BJ (cell line): ENCODE measurements around the gene MAP2. TPM values are rescaled to one million over a fixed set of nuclear protein-coding genes. Genes with fewer than 3 reads are reported as not detected.

ENCODE experiments used
- CTCF ChIA-PET: fragments of 350-600 bp; formaldehyde crosslinking; extraction: SDS; loops from one replicate; lab custom pipeline; 2021; ENCODE audit warnings: antibody characterized with exemption, inconsistent platforms; lab: Yijun Ruan, JAX
- POLR2A ChIA-PET: fragments of 300-600 bp; sonication (Branson Sonifier 250); formaldehyde crosslinking; extraction: SDS; loops from one replicate; lab custom pipeline; 2021; ENCODE audit warnings: antibody characterized with exemption; lab: Charles Lee
- DNase-seq: peaks from one replicate; pipeline ENCODE4 v3.0.0-alpha.2; 2011; ENCODE audit warnings: low read depth
- H3K27me3 ChIP-seq: 2 replicates; pipeline ENCODE4 v1.6.0; 2011; ENCODE audit warnings: low read length; ENCODE audit not compliant: control insufficient read depth, insufficient read depth
- H3K36me3 ChIP-seq: 2 replicates; pipeline ENCODE4 v1.5.1; 2011; ENCODE audit warnings: low read length; ENCODE audit not compliant: control insufficient read depth, insufficient read depth
- H3K4me3 ChIP-seq: 2 replicates; pipeline ENCODE4 v1.5.1; 2011; ENCODE audit warnings: low read depth, mild to moderate bottlenecking, control low read depth, low read length
- polyA plus RNA-seq: library from polyadenylated mRNA; depleted of rRNA; stranded (reverse); fragments of >200 nt; gene quantifications from 2 replicates; pipeline ENCODE4 v1.2.3, GENCODE V29; 2011
- TF ChIP-seq, protein P1 (sequence below): IDR thresholded peaks from 2 replicates; pipeline ENCODE4 v1.5.1; 2011; ENCODE audit warnings: low read depth, mild to moderate bottlenecking, control low read depth, inconsistent platforms, low read length, moderate library complexity; ENCODE audit not compliant: insufficient read depth

MAP2 gene
- polyA plus RNA-seq, 1 experiment = 3.5 TPM

- POLR2A ChIA-PET = no interaction called here
- Histone ChIP-seq H3K36me3 (no peaks in the 10 kb centered on the region), H3K4me3 (no peak overlapping the region), H3K27me3 (no peaks in the 10 kb centered on the region)
- DNase-seq = no peak
- CTCF ChIA-PET = interaction anchor here (0.9 kb wide), 1 partner anchor 8 kb away, joined by 3 read pairs; no protein-coding TSS in a partner anchor
- TF ChIP-seq, protein P1, sequence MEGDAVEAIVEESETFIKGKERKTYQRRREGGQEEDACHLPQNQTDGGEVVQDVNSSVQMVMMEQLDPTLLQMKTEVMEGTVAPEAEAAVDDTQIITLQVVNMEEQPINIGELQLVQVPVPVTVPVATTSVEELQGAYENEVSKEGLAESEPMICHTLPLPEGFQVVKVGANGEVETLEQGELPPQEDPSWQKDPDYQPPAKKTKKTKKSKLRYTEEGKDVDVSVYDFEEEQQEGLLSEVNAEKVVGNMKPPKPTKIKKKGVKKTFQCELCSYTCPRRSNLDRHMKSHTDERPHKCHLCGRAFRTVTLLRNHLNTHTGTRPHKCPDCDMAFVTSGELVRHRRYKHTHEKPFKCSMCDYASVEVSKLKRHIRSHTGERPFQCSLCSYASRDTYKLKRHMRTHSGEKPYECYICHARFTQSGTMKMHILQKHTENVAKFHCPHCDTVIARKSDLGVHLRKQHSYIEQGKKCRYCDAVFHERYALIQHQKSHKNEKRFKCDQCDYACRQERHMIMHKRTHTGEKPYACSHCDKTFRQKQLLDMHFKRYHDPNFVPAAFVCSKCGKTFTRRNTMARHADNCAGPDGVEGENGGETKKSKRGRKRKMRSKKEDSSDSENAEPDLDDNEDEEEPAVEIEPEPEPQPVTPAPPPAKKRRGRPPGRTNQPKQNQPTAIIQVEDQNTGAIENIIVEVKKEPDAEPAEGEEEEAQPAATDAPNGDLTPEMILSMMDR = no peak
These were observed 264.5 kb downstream of the MAP2 start for GRCh38 chr2:209688385-209688784.

DNA sequence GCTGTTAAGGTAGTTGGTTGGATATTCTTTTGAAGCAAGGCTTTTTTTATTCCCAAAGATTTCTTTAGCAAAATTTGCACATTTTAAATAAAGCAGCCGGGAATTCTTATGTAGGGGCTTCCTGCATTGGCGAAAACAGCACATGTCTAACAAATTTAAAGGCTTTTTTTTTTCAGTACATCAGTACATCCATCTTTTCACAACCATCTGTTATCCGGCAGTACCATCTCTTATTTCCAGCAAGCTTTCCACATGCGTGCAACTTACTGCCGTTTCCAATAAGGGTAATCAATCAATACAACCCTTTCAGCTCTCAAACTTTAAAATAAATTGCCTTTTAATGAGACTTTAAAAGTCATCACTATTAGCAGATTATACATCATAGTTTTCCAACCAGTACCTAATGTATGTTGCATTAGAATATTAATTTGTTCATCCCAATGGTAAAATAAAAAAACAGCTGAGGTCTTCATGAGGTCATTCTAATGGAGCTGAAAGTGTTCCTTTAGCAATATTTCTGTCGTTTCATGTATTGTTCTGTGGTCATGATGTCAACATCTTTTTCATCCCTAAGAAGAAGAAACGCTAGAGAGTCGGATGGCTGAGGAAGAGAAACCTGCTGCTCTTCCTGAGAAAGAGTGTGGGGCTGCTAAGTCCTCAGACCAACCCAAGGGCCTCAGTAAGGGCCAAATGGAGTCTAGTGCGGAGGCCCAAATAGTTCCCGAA is 266.3 kb downstream of the MAP2 start:
- CTCF ChIA-PET = no interaction called here

DNA sequence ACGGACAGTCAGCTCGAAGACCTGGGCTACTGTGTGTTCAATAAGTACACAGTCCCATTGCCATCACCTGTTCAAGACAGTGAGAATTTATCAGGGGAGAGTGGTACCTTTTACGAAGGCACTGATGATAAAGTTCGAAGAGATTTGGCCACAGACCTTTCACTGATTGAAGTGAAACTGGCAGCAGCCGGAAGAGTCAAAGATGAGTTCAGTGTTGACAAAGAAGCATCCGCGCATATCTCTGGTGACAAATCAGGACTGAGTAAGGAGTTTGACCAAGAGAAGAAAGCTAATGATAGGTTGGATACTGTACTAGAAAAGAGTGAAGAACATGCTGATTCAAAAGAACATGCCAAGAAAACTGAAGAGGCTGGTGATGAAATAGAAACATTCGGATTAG is 270.9 kb downstream of the MAP2 start:
- no peak overlapping the region for H3K4me3 ChIP-seq
- ChIA-PET CTCF (no interaction called here), POLR2A (no interaction called here)
- no peak for DNase-seq
- H3K36me3 ChIP-seq = no peaks in the 10 kb centered on the region
- TF ChIP-seq, protein P1 = no peak
- H3K27me3 ChIP-seq = no peaks in the 10 kb centered on the region

More for the DNA sequence above, 266.3 kb downstream of the MAP2 start:
- TF ChIP-seq, protein P1 = no peak
- H3K4me3 ChIP-seq = no peak overlapping the region
- no peaks in the 10 kb centered on the region for H3K27me3 ChIP-seq
- DNase-seq = no peak
- POLR2A ChIA-PET = no interaction called here
- no peaks in the 10 kb centered on the region for H3K36me3 ChIP-seq

- TF ChIP-seq, protein P1 = no peak
- ChIA-PET CTCF (interaction anchor here (0.6 to 1.0 kb wide), 3 partner anchors 8 to 86 kb away, joined by 3 read pairs; no protein-coding TSS in a partner anchor), POLR2A (no interaction called here)
- H3K4me3 ChIP-seq = no peak overlapping the region
- H3K36me3 ChIP-seq = no peaks in the 10 kb centered on the region
- H3K27me3 ChIP-seq = no peaks in the 10 kb centered on the region
- DNase-seq = peak; percentile 27
These were observed 273.2 kb downstream of the MAP2 start for GRCh38 chr2:209696836-209697711.

- Histone ChIP-seq H3K4me3 (no peak overlapping the region), H3K36me3 (no peaks in the 10 kb centered on the region), H3K27me3 (no peaks in the 10 kb centered on the region)
- ChIA-PET CTCF (no interaction called here), POLR2A (no interaction called here)
- no peak for DNase-seq
- TF ChIP-seq, protein P1 = no peak
These were observed 278.9 kb downstream of the MAP2 start for GRCh38 chr2:209702775-209703174.
